Measurements from ENCODE around the gene RNF214.

RNF214 gene

GRCh38 chr11:117228091-117228490 lies 4.4 kb upstream of the RNF214 start:
- Histone ChIP-seq H3K9me3 (ENCODE audit: control insufficient read depth in 1 of 2, low read length in 2 of 2) (no peaks in the 10 kb centered on the region), H3K27me3 (ENCODE audit: low read depth, low read length) (no peaks in the 10 kb centered on the region), H3K4me3 (ENCODE audit: low read depth in 1 of 2, low read length in 2 of 2) (no peak overlapping the region), H3K36me3 (ENCODE audit: control insufficient read depth in 1 of 2, insufficient read depth in 2 of 2, low read length in 2 of 2) (peaks cover 45 to 52% of the 10 kb centered on the region in 2 donors), H3K4me1 (ENCODE audit: control insufficient read depth in 1 of 2, insufficient read depth in 2 of 2, low read length in 2 of 2) (peaks cover 10 to 21% of the 10 kb centered on the region in 2 donors), H3K27ac (ENCODE audit: low read length) (no peak overlapping the region)

DNA sequence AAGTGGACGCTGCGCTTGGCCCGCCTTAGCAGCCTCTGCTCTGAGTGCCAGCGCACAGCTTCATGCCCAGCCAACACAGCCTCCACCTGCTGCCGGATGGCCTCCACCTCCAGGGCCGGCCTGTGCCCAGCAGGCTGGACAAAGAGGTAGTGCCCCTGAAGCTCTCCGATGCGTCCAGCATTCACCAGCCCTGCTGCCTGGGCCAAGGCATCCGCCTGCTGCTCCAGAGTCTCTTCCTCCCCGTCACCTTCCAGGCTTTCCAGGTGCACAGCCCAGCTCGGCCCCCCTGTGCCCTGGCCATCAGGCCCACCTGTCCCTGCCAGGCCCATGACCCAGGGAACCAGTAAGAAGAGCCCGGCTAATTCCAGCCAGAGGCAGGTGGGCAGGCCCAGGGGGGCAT lies 3.1 kb upstream of the RNF214 start:
- Histone ChIP-seq H3K27ac (ENCODE audit: low read length) (no peak overlapping the region), H3K36me3 (ENCODE audit: control insufficient read depth in 1 of 2, insufficient read depth in 2 of 2, low read length in 2 of 2) (peaks cover 33 to 39% of the 10 kb centered on the region in 2 donors), H3K27me3 (ENCODE audit: low read depth, low read length) (no peaks in the 10 kb centered on the region)

DNA sequence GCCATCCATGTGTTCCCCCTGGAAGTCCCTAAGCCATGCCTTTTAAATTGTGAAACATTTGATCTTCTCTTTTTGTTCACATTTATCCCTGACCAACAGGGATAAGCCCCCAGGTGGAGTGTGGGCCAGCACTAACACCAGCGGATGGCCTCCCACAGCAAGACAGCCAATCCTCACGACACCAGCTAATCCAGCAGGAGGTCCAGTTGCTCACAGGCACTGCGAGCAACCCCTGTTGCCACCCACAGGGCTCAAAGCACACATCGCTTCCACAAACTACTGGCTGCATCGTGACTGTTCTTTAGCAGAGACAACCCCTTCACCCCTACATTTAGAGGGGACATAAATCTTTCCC lies 2.6 kb upstream of the RNF214 start:
- peaks cover 33 to 39% of the 10 kb centered on the region in 2 donors for H3K36me3 ChIP-seq (ENCODE audit: control insufficient read depth in 1 of 2, insufficient read depth in 2 of 2, low read length in 2 of 2)
- H3K9me3 ChIP-seq (ENCODE audit: control insufficient read depth in 1 of 2, low read length in 2 of 2), result no peaks in the 10 kb centered on the region
- H3K4me3 ChIP-seq (ENCODE audit: low read depth in 1 of 2, low read length in 2 of 2), result peak overlapping the region in 1 of 2 donors; percentile 80
- H3K27ac ChIP-seq (ENCODE audit: low read length), result no peak overlapping the region
- no peaks in the 10 kb centered on the region for H3K27me3 ChIP-seq (ENCODE audit: low read depth, low read length)
- peaks cover 20 to 35% of the 10 kb centered on the region in 2 donors for H3K4me1 ChIP-seq (ENCODE audit: control insufficient read depth in 1 of 2, insufficient read depth in 2 of 2, low read length in 2 of 2)

More for the DNA sequence above, 3.1 kb upstream of the RNF214 start:
- Histone ChIP-seq H3K9me3 (ENCODE audit: control insufficient read depth in 1 of 2, low read length in 2 of 2) (no peaks in the 10 kb centered on the region), H3K4me1 (ENCODE audit: control insufficient read depth in 1 of 2, insufficient read depth in 2 of 2, low read length in 2 of 2) (peaks cover 20 to 35% of the 10 kb centered on the region in 2 donors), H3K4me3 (ENCODE audit: low read depth in 1 of 2, low read length in 2 of 2) (no peak overlapping the region)

DNA sequence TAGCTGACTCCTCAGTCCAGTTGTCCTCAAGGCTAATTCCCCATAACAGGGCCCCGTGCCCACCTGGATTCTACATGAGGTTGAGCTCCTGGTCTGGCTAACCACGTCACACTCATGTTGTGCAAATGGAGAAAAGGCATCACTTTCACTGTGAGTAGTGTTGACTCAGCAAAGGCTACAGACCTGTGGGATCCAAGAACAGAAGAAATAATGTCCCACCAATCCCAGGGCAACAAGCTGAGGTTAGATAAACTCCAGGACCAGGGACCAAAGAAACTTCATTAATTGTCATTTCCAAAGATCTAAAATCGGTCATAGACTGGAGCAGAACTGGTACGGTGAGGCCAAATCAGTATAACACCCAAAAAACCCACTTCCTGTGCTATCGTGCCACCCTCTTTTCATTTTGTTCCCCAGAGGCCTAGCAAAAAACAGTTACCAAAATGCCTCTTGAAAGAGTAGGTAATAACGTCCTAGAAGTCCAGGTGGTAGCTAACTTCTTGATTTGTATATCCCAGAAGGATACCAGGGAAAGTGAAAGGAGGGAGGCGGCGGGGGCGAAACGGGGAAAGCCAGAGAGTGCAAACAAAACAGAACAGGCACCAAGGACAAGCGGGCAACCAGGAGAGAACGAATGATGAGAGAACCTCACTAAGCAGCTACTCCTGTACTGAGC lies 2.0 kb upstream of the RNF214 start:
- no peaks in the 10 kb centered on the region for H3K9me3 ChIP-seq (ENCODE audit: control insufficient read depth in 1 of 2, low read length in 2 of 2)
- peaks cover 33 to 37% of the 10 kb centered on the region in 2 donors for H3K36me3 ChIP-seq (ENCODE audit: control insufficient read depth in 1 of 2, insufficient read depth in 2 of 2, low read length in 2 of 2)
- H3K27me3 ChIP-seq (ENCODE audit: low read depth, low read length), result no peaks in the 10 kb centered on the region
- H3K27ac ChIP-seq (ENCODE audit: low read length), result peak overlapping the region; percentile 91
- peaks cover 20 to 35% of the 10 kb centered on the region in 2 donors for H3K4me1 ChIP-seq (ENCODE audit: control insufficient read depth in 1 of 2, insufficient read depth in 2 of 2, low read length in 2 of 2)
- peak overlapping the region; percentile 80 to 86 for H3K4me3 ChIP-seq (ENCODE audit: low read depth in 1 of 2, low read length in 2 of 2)

- Histone ChIP-seq H3K27ac (ENCODE audit: low read length) (peak overlapping the region; percentile 91), H3K9me3 (ENCODE audit: control insufficient read depth in 1 of 2, low read length in 2 of 2) (no peaks in the 10 kb centered on the region), H3K36me3 (ENCODE audit: control insufficient read depth in 1 of 2, insufficient read depth in 2 of 2, low read length in 2 of 2) (peaks cover 33% of the 10 kb centered on the region in 2 donors), H3K4me3 (ENCODE audit: low read depth in 1 of 2, low read length in 2 of 2) (peak overlapping the region; percentile 80 to 86), H3K27me3 (ENCODE audit: low read depth, low read length) (no peaks in the 10 kb centered on the region), H3K4me1 (ENCODE audit: control insufficient read depth in 1 of 2, insufficient read depth in 2 of 2, low read length in 2 of 2) (peaks cover 20 to 35% of the 10 kb centered on the region in 2 donors)
Measured at GRCh38 chr11:117230999-117231841, 1.3 kb upstream of the RNF214 start.

DNA sequence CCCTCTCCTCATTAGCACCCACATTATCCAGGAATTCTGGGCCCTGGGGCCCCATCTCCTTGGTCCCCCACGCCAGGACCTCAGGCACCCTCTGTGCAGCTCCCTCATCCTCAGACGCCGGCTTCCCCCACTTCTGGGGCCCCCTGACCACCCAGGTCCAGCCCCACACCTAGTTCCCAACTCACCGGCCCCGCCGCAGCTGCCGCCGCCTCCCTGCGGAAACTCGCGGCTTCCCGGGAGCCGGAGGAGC lies 704 bp upstream of the RNF214 start, which contains the start of gene PCSK7:
TSS of gene PCSK7 (minus strand) at position 232 of the 250 bp plus-strand sequence. CDS start 2,229 bp downstream, outside the sequence.
- Histone ChIP-seq H3K4me1 (ENCODE audit: control insufficient read depth in 1 of 2, insufficient read depth in 2 of 2, low read length in 2 of 2) (peaks cover 20 to 35% of the 10 kb centered on the region in 2 donors), H3K36me3 (ENCODE audit: control insufficient read depth in 1 of 2, insufficient read depth in 2 of 2, low read length in 2 of 2) (peaks cover 30 to 36% of the 10 kb centered on the region in 2 donors), H3K9me3 (ENCODE audit: control insufficient read depth in 1 of 2, low read length in 2 of 2) (no peaks in the 10 kb centered on the region), H3K4me3 (ENCODE audit: low read depth in 1 of 2, low read length in 2 of 2) (peak within 1 kb of the TSS; percentile 80 to 86), H3K27me3 (ENCODE audit: low read depth, low read length) (no peaks in the 10 kb centered on the region), H3K27ac (ENCODE audit: low read length) (peak within 1 kb of the TSS; percentile 94)

GRCh38 chr11:117232911-117233409 lies 489 bp downstream of the RNF214 start:
- no peaks in the 10 kb centered on the region for H3K9me3 ChIP-seq (ENCODE audit: control insufficient read depth in 1 of 2, low read length in 2 of 2)
- peaks cover 20 to 24% of the 10 kb centered on the region in 2 donors for H3K36me3 ChIP-seq (ENCODE audit: control insufficient read depth in 1 of 2, insufficient read depth in 2 of 2, low read length in 2 of 2)
- H3K27me3 ChIP-seq (ENCODE audit: low read depth, low read length), result no peaks in the 10 kb centered on the region
- H3K4me1 ChIP-seq (ENCODE audit: control insufficient read depth in 1 of 2, insufficient read depth in 2 of 2, low read length in 2 of 2), result peaks cover 20 to 35% of the 10 kb centered on the region in 2 donors
- H3K27ac ChIP-seq (ENCODE audit: low read length), result no peak overlapping the region
- peak overlapping the region; percentile 76 to 86 for H3K4me3 ChIP-seq (ENCODE audit: low read depth in 1 of 2, low read length in 2 of 2)

GRCh38 chr11:117238221-117238620 lies 5.8 kb downstream of the RNF214 start:
- peaks cover 8 to 12% of the 10 kb centered on the region in 2 donors for H3K4me1 ChIP-seq (ENCODE audit: control insufficient read depth in 1 of 2, insufficient read depth in 2 of 2, low read length in 2 of 2)
- H3K27me3 ChIP-seq (ENCODE audit: low read depth, low read length), result no peaks in the 10 kb centered on the region
- no peak overlapping the region for H3K4me3 ChIP-seq (ENCODE audit: low read depth in 1 of 2, low read length in 2 of 2)
- no peaks in the 10 kb centered on the region for H3K9me3 ChIP-seq (ENCODE audit: control insufficient read depth in 1 of 2, low read length in 2 of 2)
- peaks cover 25 to 41% of the 10 kb centered on the region in 2 donors for H3K36me3 ChIP-seq (ENCODE audit: control insufficient read depth in 1 of 2, insufficient read depth in 2 of 2, low read length in 2 of 2)
- no peak overlapping the region for H3K27ac ChIP-seq (ENCODE audit: low read length)

- H3K27me3 ChIP-seq (ENCODE audit: low read depth, low read length), result no peaks in the 10 kb centered on the region
- H3K36me3 ChIP-seq (ENCODE audit: control insufficient read depth in 1 of 2, insufficient read depth in 2 of 2, low read length in 2 of 2), result peaks cover 29 to 47% of the 10 kb centered on the region in 2 donors
- peaks cover 0 to 2% of the 10 kb centered on the region in 2 donors for H3K4me1 ChIP-seq (ENCODE audit: control insufficient read depth in 1 of 2, insufficient read depth in 2 of 2, low read length in 2 of 2)
- H3K9me3 ChIP-seq (ENCODE audit: control insufficient read depth in 1 of 2, low read length in 2 of 2), result no peaks in the 10 kb centered on the region
- no peak overlapping the region for H3K27ac ChIP-seq (ENCODE audit: low read length)
- no peak overlapping the region for H3K4me3 ChIP-seq (ENCODE audit: low read depth in 1 of 2, low read length in 2 of 2)
Measured at GRCh38 chr11:117239295-117239694, 6.8 kb downstream of the RNF214 start.

DNA sequence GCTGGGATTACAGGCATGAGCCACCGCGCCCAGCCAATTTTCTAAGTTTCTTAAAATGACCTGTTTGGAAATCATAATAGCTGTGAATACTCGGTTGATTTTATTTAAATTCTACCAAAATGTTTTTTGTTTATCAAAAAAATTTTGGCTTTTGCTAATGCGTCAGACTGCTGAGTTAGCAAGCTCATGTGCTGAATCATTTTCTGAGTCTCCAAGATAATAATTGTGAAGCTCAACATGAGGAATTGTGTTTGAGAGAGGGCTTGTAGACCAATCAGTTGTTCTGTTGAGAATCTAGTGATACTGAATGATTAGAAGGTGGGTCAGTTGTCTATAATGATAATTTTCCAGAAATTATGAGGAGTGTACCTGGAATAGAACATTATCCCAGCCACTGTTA lies 15.9 kb downstream of the RNF214 start:
- Histone ChIP-seq H3K36me3 (ENCODE audit: control insufficient read depth in 1 of 2, insufficient read depth in 2 of 2, low read length in 2 of 2) (peaks cover 25 to 50% of the 10 kb centered on the region in 2 donors), H3K27ac (ENCODE audit: low read length) (no peak overlapping the region), H3K4me1 (ENCODE audit: control insufficient read depth in 1 of 2, insufficient read depth in 2 of 2, low read length in 2 of 2) (no peaks in the 10 kb centered on the region)

GRCh38 chr11:117249571-117249970 lies 17.1 kb downstream of the RNF214 start:
- peaks cover 21 to 43% of the 10 kb centered on the region in 2 donors for H3K36me3 ChIP-seq (ENCODE audit: control insufficient read depth in 1 of 2, insufficient read depth in 2 of 2, low read length in 2 of 2)
- H3K27ac ChIP-seq (ENCODE audit: low read length), result no peak overlapping the region
- H3K4me1 ChIP-seq (ENCODE audit: control insufficient read depth in 1 of 2, insufficient read depth in 2 of 2, low read length in 2 of 2), result no peaks in the 10 kb centered on the region
- H3K4me3 ChIP-seq (ENCODE audit: low read depth in 1 of 2, low read length in 2 of 2), result no peak overlapping the region
- no peaks in the 10 kb centered on the region for H3K27me3 ChIP-seq (ENCODE audit: low read depth, low read length)
- H3K9me3 ChIP-seq (ENCODE audit: control insufficient read depth in 1 of 2, low read length in 2 of 2), result no peaks in the 10 kb centered on the region

More for the DNA sequence above, 15.9 kb downstream of the RNF214 start:
- H3K9me3 ChIP-seq (ENCODE audit: control insufficient read depth in 1 of 2, low read length in 2 of 2), result no peaks in the 10 kb centered on the region
- H3K4me3 ChIP-seq (ENCODE audit: low read depth in 1 of 2, low read length in 2 of 2), result no peak overlapping the region
- H3K27me3 ChIP-seq (ENCODE audit: low read depth, low read length), result no peaks in the 10 kb centered on the region
